Body of pancreas (tissue), 4 donors: Measurements from ENCODE around the gene SLC1A7. TPM values are rescaled to one million over a fixed set of nuclear protein-coding genes. Genes with fewer than 3 reads are reported as not detected.

Experiments
- ATAC-seq: fragments of 150-250 bp; one replicate; pipeline ENCODE4 v1.9.1; 2016
- DNase-seq, 4 donors: peaks; one replicate each; pipeline ENCODE4 v3.0.0-alpha.2; 2019
- H3K27ac ChIP-seq, 4 donors: fragments of 200-600 bp; sonication (generic); 1 replicate in 3 of 4; 2 replicates in 1 of 4; pipeline versions ENCODE4 v1.5.1 to v1.6.1; 2016 to 2019; ENCODE audit warnings: mild to moderate bottlenecking in 1 of 4, mixed read lengths in 1 of 4, moderate library complexity in 1 of 4
- H3K27me3 ChIP-seq, 2 donors: fragments of 200-600 bp; sonication (generic); one replicate each; pipeline ENCODE4 v1.6.0; 2016; ENCODE audit warnings: mild to moderate bottlenecking in 1 of 2
- H3K36me3 ChIP-seq, 2 donors: fragments of 200-600 bp; sonication (generic); replicated peaks in 1 of 2; 2 replicates each; pipeline ENCODE4 v1.5.1; 2016; ENCODE audit warnings: low read depth in 2 of 2; ENCODE audit not compliant: insufficient read depth in 1 of 2
- H3K4me1 ChIP-seq: fragments of 200-600 bp; sonication (generic); one replicate; pipeline ENCODE4 v1.6.0; 2016
- H3K4me3 ChIP-seq, 2 donors: fragments of 200-600 bp; sonication (generic); 1 replicate in 1 of 2; 2 replicates in 1 of 2; pipeline ENCODE4 v1.5.1; 2016 to 2019
- H3K9me3 ChIP-seq, 3 donors: fragments of 200-600 bp; sonication (generic); 1 replicate in 2 of 3; 2 replicates in 1 of 3; pipeline ENCODE4 v1.5.1; 2016
- CTCF ChIP-seq, 7 experiments: fragments of 450-650 bp in 4 of 7; fragments of 200-600 bp in 3 of 7; sonication (generic) in 3 of 7; IDR thresholded peaks; one replicate each; pipeline ENCODE4 v1.5.1; 2016 to 2019; ENCODE audit warnings: antibody characterized with exemption in 7 of 7
- POLR2A ChIP-seq, 3 donors: fragments of 450-650 bp; IDR thresholded peaks; one replicate each; pipeline ENCODE4 v1.6.1; 2016; ENCODE audit warnings: antibody characterized with exemption in 3 of 3, mild to moderate bottlenecking in 2 of 3
- WGBS, 2 donors: methylation state at CpG; one replicate each; pipeline ENCODE4 v1.1.5; 2017; 5-methylcytosine and 5-hydroxymethylcytosine counted together
- intact Hi-C: fragments of 100-400 bp; cut with DNase I; formaldehyde crosslinking; loops from one replicate; pipeline ENCODE4 v1.15.1; 2023
- total RNA-seq, 2 donors: library from RNA; depleted of rRNA; stranded (reverse); fragments of >200 nt; gene quantifications; one replicate each; pipeline ENCODE4 v1.1.0, GENCODE V29; 2016

Gene SLC1A7
- total RNA-seq, 2 donors from 2014 or later = not detected

- no peak overlapping the region for H3K27ac ChIP-seq
- 84 to 96% methylated on average over 2 of the region's 2 CpGs for WGBS, 2 donors
- ATAC-seq (no peak), DNase-seq (no peak)
- TF ChIP-seq POLR2A (IDR thresholded peaks at IDR 0.05) (no peak), CTCF (IDR thresholded peaks at IDR 0.05) (no peak)
- H3K9me3 ChIP-seq = no peaks in the 10 kb centered on the region
- no peaks in the 10 kb centered on the region for H3K27me3 ChIP-seq
- no peak overlapping the region for H3K4me3 ChIP-seq
- no peaks in the 10 kb centered on the region for H3K36me3 ChIP-seq
- intact Hi-C loops = no loop called here
- H3K4me1 ChIP-seq = peaks cover 17% of the 10 kb centered on the region
Observed at GRCh38 chr1:53112271-53112774, 30.1 kb downstream of the SLC1A7 start.

GRCh38 chr1:53111693-53112092, 30.7 kb downstream of the SLC1A7 start:
- WGBS, 2 donors = 60 to 64% methylated on average over 5 of the region's 5 CpGs
- intact Hi-C loops = no loop called here
- H3K4me1 ChIP-seq = peaks cover 17% of the 10 kb centered on the region

GRCh38 chr1:53111073-53111556, 31.3 kb downstream of the SLC1A7 start:
- intact Hi-C loops = no loop called here
- TF ChIP-seq POLR2A (IDR thresholded peaks at IDR 0.05) (no peak), CTCF (IDR thresholded peaks at IDR 0.05) (no peak)
- no peak for ATAC-seq
- 79 to 89% methylated on average over 10 of the region's 10 CpGs for WGBS, 2 donors
- peaks cover 15% of the 10 kb centered on the region for H3K4me1 ChIP-seq
- no peak overlapping the region for H3K27ac ChIP-seq
- DNase-seq = no peak
- no peak overlapping the region for H3K4me3 ChIP-seq
- H3K9me3 ChIP-seq = no peaks in the 10 kb centered on the region
- no peaks in the 10 kb centered on the region for H3K27me3 ChIP-seq
- no peaks in the 10 kb centered on the region for H3K36me3 ChIP-seq

More at GRCh38 chr1:53111693-53112092, 30.7 kb downstream of the SLC1A7 start:
- H3K27me3 ChIP-seq = no peaks in the 10 kb centered on the region
- no peak overlapping the region for H3K4me3 ChIP-seq
- no peaks in the 10 kb centered on the region for H3K9me3 ChIP-seq
- TF ChIP-seq CTCF (IDR thresholded peaks at IDR 0.05) (no peak), POLR2A (IDR thresholded peaks at IDR 0.05) (no peak)
- H3K36me3 ChIP-seq = no peaks in the 10 kb centered on the region
- no peak overlapping the region for H3K27ac ChIP-seq
- no peak for ATAC-seq
- DNase-seq = no peak

DNA sequence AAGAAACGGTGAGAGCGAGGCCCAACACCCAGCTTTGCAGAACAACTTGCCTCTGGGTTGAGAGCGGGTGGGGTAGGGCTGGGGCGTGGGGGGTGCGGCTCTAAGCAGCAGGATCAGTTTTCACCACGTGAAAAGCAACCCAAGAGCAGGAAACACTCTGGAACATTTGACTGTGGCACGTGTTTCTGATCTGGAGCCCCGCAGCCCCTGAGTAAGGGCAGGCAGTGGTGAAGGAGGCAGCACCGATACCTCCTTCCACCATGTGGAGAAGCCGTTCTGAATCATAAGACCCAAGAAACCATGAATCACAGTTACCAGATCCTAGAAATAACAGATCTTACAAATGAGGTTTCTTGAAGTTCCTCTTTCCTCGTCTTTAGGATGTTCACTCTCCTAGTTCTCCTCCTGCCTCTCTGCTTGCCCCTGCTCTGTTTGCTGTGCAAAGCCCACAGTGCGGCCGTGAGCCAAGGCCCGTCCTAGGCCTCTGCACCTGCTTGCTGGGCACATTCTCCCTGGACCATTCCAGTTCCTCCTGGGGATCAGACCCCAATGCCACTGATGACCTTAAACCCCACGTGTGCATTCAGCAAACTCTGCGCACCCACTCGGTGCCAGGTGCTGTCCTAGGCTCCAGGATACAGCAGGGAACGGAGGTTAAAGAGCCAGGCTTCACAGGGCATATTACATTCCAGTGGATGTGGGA, 31.9 kb downstream of the SLC1A7 start:
- Histone ChIP-seq H3K27ac (no peak overlapping the region), H3K4me3 (no peak overlapping the region), H3K36me3 (no peaks in the 10 kb centered on the region), H3K27me3 (no peaks in the 10 kb centered on the region), H3K4me1 (peaks cover 12% of the 10 kb centered on the region), H3K9me3 (no peaks in the 10 kb centered on the region)
- TF ChIP-seq CTCF (IDR thresholded peaks at IDR 0.05) = no peak
- TF ChIP-seq POLR2A (IDR thresholded peaks at IDR 0.05) = no peak
- 82% methylated on average over 18 of the region's 18 CpGs for WGBS, 2 donors
- ATAC-seq = no peak
- peak in 1 of 4 donors; percentile 25 for DNase-seq
- intact Hi-C loops = no loop called here
